Measurements from ENCODE around the gene PPARA.

Gene PPARA

DNA sequence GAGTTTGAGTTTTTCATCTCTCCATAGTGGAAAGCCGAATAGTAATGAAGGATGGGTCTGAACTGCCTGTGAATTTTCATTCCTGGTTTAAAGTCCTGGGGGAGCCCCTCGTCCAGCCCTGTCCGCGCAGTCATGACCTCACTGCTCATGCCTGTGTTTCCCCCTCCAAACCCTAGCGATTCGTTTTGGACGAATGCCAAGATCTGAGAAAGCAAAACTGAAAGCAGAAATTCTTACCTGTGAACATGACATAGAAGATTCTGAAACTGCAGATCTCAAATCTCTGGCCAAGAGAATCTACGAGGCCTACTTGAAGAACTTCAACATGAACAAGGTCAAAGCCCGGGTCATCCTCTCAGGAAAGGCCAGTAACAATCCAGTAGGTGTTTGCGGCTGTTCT lies 69.3 kb downstream of the PPARA start:
- no peaks in the 10 kb centered on the region for H3K79me2 ChIP-seq (ENCODE audit: control insufficient read depth, insufficient read depth, low read length, unreplicated experiment)
- H3K4me1 ChIP-seq (ENCODE audit: control insufficient read depth, insufficient read depth, low read length, unreplicated experiment): peaks cover 3% of the 10 kb centered on the region
- H2AFZ ChIP-seq (ENCODE audit: low read length, unreplicated experiment): no peak overlapping the region
- no peaks in the 10 kb centered on the region for H3K27me3 ChIP-seq (ENCODE audit: insufficient read depth, low read length)
- no peak overlapping the region for H3K27ac ChIP-seq (ENCODE audit: low read depth, low read length)
- no peak overlapping the region for H3K4me3 ChIP-seq (ENCODE audit: low read depth, low read length)
- H3K36me3 ChIP-seq (ENCODE audit: insufficient read depth, low read length): no peaks in the 10 kb centered on the region

DNA sequence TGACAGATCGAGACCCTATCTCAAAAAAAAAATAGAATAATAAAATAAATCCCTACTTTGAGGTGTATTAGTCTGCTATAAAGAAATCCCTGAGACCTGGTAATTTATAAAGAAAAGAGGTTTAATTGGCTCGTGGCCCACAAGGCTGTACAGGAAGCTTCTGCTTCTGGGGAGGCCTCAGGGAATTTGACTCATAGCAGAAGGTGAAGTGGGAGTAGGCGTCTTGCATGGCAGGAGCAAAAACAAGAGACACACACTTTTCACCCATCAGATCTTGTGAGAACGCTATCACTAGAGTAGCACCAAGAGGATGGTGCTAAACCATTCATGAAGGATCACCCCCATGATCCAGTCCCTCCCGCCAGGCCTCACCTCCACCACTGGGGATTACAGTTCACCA lies 70.6 kb downstream of the PPARA start:
- H3K27me3 ChIP-seq (ENCODE audit: insufficient read depth, low read length): no peaks in the 10 kb centered on the region
- H3K79me2 ChIP-seq (ENCODE audit: control insufficient read depth, insufficient read depth, low read length, unreplicated experiment): no peaks in the 10 kb centered on the region
- H3K4me3 ChIP-seq (ENCODE audit: low read depth, low read length): no peak overlapping the region
- no peak overlapping the region for H3K27ac ChIP-seq (ENCODE audit: low read depth, low read length)
- H3K4me1 ChIP-seq (ENCODE audit: control insufficient read depth, insufficient read depth, low read length, unreplicated experiment): peaks cover 3% of the 10 kb centered on the region
- no peaks in the 10 kb centered on the region for H3K36me3 ChIP-seq (ENCODE audit: insufficient read depth, low read length)
- no peak overlapping the region for H2AFZ ChIP-seq (ENCODE audit: low read length, unreplicated experiment)

DNA sequence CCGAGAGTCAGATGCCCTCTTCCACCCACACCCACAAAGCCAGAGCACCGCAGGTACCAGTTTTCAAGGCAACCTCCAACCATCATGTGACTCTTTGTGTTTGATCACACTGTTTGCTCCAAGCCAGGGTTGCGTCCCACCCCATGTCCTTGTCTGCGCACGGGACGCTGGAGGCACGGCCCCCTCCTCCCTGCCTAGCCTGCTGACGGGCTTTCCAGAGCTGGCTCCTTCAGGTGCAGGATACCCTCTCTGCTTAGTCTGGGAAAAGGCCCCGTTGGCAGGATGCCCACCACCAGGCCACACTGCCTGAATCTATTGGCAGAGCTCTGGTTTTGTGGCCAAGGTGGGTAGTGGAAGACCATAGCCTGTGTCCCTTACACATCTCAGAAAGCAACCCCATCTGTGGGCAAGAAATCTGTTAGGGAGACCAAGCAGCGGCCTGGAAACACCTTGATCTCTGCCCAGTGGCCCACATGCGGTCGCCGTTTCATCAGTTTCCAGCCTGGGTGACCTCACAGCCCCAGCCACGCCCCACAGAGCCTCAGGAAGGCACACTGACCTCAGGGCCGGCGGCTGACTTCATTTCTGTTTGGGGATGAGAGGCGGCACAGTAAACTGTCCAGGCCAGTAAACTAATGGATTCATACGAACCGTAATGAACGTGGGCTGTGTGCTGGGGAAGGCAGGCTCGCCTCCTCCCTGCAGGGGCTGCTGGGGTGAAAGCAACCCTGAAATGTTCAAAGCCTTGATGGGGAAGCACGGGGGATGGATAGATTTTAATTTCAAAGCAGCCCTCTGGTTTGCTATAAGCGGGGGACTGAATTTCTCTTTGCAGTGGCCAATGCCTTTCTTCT lies 73.9 kb downstream of the PPARA start:
- no peak overlapping the region for H3K4me3 ChIP-seq (ENCODE audit: low read depth, low read length)
- no peak overlapping the region for H2AFZ ChIP-seq (ENCODE audit: low read length, unreplicated experiment)
- H3K27me3 ChIP-seq (ENCODE audit: insufficient read depth, low read length): no peaks in the 10 kb centered on the region
- H3K27ac ChIP-seq (ENCODE audit: low read depth, low read length): no peak overlapping the region
- peaks cover 3% of the 10 kb centered on the region for H3K4me1 ChIP-seq (ENCODE audit: control insufficient read depth, insufficient read depth, low read length, unreplicated experiment)
- H3K79me2 ChIP-seq (ENCODE audit: control insufficient read depth, insufficient read depth, low read length, unreplicated experiment): no peaks in the 10 kb centered on the region
- no peaks in the 10 kb centered on the region for H3K36me3 ChIP-seq (ENCODE audit: insufficient read depth, low read length)

DNA sequence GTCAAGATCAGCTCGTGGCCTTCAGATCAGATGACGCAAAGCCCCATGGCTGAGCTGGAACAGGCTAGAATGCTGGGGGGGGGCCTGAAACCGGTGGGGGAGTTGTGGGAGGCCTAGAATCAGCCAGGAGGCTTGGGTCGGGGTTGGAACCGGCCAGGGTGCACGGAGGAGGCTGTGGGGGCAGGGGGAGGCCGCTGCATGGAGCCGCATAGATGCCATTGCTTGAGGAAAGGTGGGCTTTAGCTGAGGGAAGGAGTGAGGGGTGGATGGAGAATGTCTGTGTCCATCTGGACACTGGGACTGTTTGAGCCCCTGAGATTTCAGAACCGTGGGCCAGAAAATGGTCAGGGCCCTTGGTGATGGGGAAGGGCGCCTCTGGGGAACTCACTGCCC lies 74.6 kb downstream of the PPARA start:
- H3K27me3 ChIP-seq (ENCODE audit: insufficient read depth, low read length): no peaks in the 10 kb centered on the region
- no peak overlapping the region for H3K27ac ChIP-seq (ENCODE audit: low read depth, low read length)
- peaks cover 3% of the 10 kb centered on the region for H3K4me1 ChIP-seq (ENCODE audit: control insufficient read depth, insufficient read depth, low read length, unreplicated experiment)
- H2AFZ ChIP-seq (ENCODE audit: low read length, unreplicated experiment): no peak overlapping the region
- no peaks in the 10 kb centered on the region for H3K79me2 ChIP-seq (ENCODE audit: control insufficient read depth, insufficient read depth, low read length, unreplicated experiment)
- H3K4me3 ChIP-seq (ENCODE audit: low read depth, low read length): no peak overlapping the region
- H3K36me3 ChIP-seq (ENCODE audit: insufficient read depth, low read length): no peaks in the 10 kb centered on the region

DNA sequence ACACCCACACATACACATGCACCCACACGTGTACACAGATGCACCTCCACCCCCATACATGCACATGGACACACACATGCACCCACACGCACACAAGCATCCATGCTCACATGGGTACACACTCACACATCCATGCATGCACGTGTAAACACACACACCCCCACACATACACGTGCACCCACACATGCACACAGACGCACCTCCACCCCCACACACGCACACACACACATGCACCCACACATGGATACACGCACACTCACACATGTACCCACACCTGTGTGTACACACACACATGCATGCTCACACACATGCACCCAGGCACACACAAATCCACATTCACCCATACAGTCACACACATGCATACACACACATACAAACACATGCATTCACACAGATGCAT lies 75.3 kb downstream of the PPARA start:
- Histone ChIP-seq H3K36me3 (ENCODE audit: insufficient read depth, low read length) (no peaks in the 10 kb centered on the region), H3K4me1 (ENCODE audit: control insufficient read depth, insufficient read depth, low read length, unreplicated experiment) (peaks cover 3% of the 10 kb centered on the region), H3K27ac (ENCODE audit: low read depth, low read length) (no peak overlapping the region), H2AFZ (ENCODE audit: low read length, unreplicated experiment) (no peak overlapping the region), H3K4me3 (ENCODE audit: low read depth, low read length) (no peak overlapping the region), H3K27me3 (ENCODE audit: insufficient read depth, low read length) (no peaks in the 10 kb centered on the region), H3K79me2 (ENCODE audit: control insufficient read depth, insufficient read depth, low read length, unreplicated experiment) (no peaks in the 10 kb centered on the region)

DNA sequence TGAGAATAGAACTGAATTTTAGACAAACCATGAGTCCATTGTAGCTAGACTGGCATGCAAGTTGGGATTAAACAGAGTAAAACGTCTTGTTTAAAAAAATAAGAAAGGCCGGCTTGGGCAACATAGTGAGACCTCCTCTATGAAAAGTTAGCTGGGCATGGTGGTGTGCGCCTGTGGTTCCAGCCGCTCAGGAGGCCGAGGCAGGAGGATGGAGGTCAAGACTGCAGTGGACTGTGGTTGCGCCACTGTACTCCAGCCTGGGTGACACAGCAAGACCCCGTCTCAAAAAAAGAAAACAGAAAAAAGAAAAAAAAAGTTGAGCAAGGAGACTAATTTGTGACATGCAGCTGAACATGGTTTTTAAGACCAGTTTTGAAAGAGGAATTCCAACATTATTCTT lies 76.3 kb downstream of the PPARA start:
- no peaks in the 10 kb centered on the region for H3K4me1 ChIP-seq (ENCODE audit: control insufficient read depth, insufficient read depth, low read length, unreplicated experiment)
- no peak overlapping the region for H3K4me3 ChIP-seq (ENCODE audit: low read depth, low read length)
- no peak overlapping the region for H2AFZ ChIP-seq (ENCODE audit: low read length, unreplicated experiment)
- H3K27me3 ChIP-seq (ENCODE audit: insufficient read depth, low read length): no peaks in the 10 kb centered on the region
- no peaks in the 10 kb centered on the region for H3K36me3 ChIP-seq (ENCODE audit: insufficient read depth, low read length)
- no peaks in the 10 kb centered on the region for H3K79me2 ChIP-seq (ENCODE audit: control insufficient read depth, insufficient read depth, low read length, unreplicated experiment)
- no peak overlapping the region for H3K27ac ChIP-seq (ENCODE audit: low read depth, low read length)

DNA sequence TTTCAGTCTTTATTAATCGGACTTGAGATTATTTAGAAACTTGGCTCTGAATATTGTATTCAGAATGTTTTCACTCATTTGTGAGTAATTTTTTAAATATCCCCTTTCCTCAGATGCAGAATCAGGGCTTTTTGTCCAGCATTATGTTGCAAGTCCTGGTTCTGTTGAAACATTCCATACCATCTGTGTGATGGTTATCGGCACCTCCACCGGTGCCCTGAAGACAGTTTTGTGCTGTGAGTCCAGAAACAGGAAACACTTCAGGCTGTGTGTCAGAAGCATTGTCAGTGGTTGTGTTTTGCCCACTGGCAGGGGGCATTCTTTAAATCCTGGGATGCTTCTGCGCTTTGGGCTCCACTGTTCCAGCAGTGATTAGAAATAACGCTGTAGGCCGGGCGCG lies 79.4 kb downstream of the PPARA start:
- Histone ChIP-seq H3K79me2 (ENCODE audit: control insufficient read depth, insufficient read depth, low read length, unreplicated experiment) (no peaks in the 10 kb centered on the region), H3K4me1 (ENCODE audit: control insufficient read depth, insufficient read depth, low read length, unreplicated experiment) (no peaks in the 10 kb centered on the region), H3K27ac (ENCODE audit: low read depth, low read length) (no peak overlapping the region), H3K4me3 (ENCODE audit: low read depth, low read length) (no peak overlapping the region), H2AFZ (ENCODE audit: low read length, unreplicated experiment) (no peak overlapping the region), H3K36me3 (ENCODE audit: insufficient read depth, low read length) (no peaks in the 10 kb centered on the region), H3K27me3 (ENCODE audit: insufficient read depth, low read length) (no peaks in the 10 kb centered on the region)

- no peaks in the 10 kb centered on the region for H3K79me2 ChIP-seq (ENCODE audit: control insufficient read depth, insufficient read depth, low read length, unreplicated experiment)
- no peaks in the 10 kb centered on the region for H3K4me1 ChIP-seq (ENCODE audit: control insufficient read depth, insufficient read depth, low read length, unreplicated experiment)
- no peaks in the 10 kb centered on the region for H3K27me3 ChIP-seq (ENCODE audit: insufficient read depth, low read length)
- no peak overlapping the region for H3K4me3 ChIP-seq (ENCODE audit: low read depth, low read length)
- H2AFZ ChIP-seq (ENCODE audit: low read length, unreplicated experiment): no peak overlapping the region
- no peaks in the 10 kb centered on the region for H3K36me3 ChIP-seq (ENCODE audit: insufficient read depth, low read length)
- H3K27ac ChIP-seq (ENCODE audit: low read depth, low read length): no peak overlapping the region
Observed at GRCh38 chr22:46230262-46230901, 80.1 kb downstream of the PPARA start.

- no peak overlapping the region for H3K27ac ChIP-seq (ENCODE audit: low read depth, low read length)
- no peaks in the 10 kb centered on the region for H3K36me3 ChIP-seq (ENCODE audit: insufficient read depth, low read length)
- H2AFZ ChIP-seq (ENCODE audit: low read length, unreplicated experiment): no peak overlapping the region
- no peaks in the 10 kb centered on the region for H3K79me2 ChIP-seq (ENCODE audit: control insufficient read depth, insufficient read depth, low read length, unreplicated experiment)
- H3K27me3 ChIP-seq (ENCODE audit: insufficient read depth, low read length): no peaks in the 10 kb centered on the region
- H3K4me3 ChIP-seq (ENCODE audit: low read depth, low read length): no peak overlapping the region
- H3K4me1 ChIP-seq (ENCODE audit: control insufficient read depth, insufficient read depth, low read length, unreplicated experiment): no peaks in the 10 kb centered on the region
Observed at GRCh38 chr22:46233231-46233630, 82.9 kb downstream of the PPARA start.

DNA sequence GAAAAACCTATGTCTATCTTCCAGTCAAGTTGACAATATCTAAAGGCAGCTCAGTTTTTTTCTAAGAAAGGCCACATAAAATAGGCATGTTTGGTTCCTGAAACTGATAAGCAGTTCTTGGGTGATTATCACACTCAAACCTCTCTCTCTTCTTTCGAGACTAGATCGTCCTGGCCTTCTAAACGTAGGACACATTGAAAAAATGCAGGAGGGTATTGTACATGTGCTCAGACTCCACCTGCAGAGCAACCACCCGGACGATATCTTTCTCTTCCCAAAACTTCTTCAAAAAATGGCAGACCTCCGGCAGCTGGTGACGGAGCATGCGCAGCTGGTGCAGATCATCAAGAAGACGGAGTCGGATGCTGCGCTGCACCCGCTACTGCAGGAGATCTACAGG lies 84.6 kb downstream of the PPARA start:
- Histone ChIP-seq H3K27ac (ENCODE audit: low read depth, low read length) (no peak overlapping the region), H3K27me3 (ENCODE audit: insufficient read depth, low read length) (no peaks in the 10 kb centered on the region), H2AFZ (ENCODE audit: low read length, unreplicated experiment) (no peak overlapping the region), H3K79me2 (ENCODE audit: control insufficient read depth, insufficient read depth, low read length, unreplicated experiment) (no peaks in the 10 kb centered on the region), H3K4me3 (ENCODE audit: low read depth, low read length) (no peak overlapping the region), H3K4me1 (ENCODE audit: control insufficient read depth, insufficient read depth, low read length, unreplicated experiment) (no peaks in the 10 kb centered on the region), H3K36me3 (ENCODE audit: insufficient read depth, low read length) (no peaks in the 10 kb centered on the region)
